ENCODE data around the gene ACBD6.

DNA sequence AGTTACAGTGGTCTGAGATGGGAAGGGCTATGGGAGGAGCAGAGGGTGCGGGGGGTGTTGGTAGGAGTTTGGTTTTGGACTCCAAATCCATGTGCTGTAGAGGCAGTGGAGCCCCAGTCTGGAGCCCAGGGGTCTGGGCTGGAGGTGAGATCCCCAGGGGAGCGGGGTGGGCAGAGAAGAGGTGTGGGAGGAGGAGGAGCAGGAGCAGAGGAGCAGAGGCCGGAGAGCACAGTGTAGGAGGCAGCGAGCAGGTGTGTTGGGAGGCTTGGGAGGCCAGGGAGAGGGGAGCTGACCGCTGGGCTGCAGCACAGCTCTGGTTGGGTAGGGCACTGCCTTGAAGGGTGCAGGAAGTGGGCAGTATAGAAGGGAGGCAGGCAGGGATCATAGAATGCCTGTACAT, 243.4 kb downstream of the ACBD6 start:
- TF ChIP-seq CTCF (conservative IDR thresholded peaks at IDR 0.05; ENCODE audit: low read depth, low read length) = no peak
- TF ChIP-seq POLR2A (IDR thresholded peaks at IDR 0.05; ENCODE audit: low read depth, low read length) = no peak
- TF ChIP-seq MAFK (IDR thresholded peaks at IDR 0.05; ENCODE audit: low read depth, low read length) = no peak
- TF ChIP-seq USF2 (IDR thresholded peaks at IDR 0.05; ENCODE audit: low read depth, low read length) = no peak
- no peak for TF ChIP-seq RAD21 (IDR thresholded peaks at IDR 0.05; ENCODE audit: low read length)
- no peak for TF ChIP-seq CHD1 (IDR thresholded peaks at IDR 0.05; ENCODE audit: low read depth, low read length)
- no peak for TF ChIP-seq NFE2L2 (IDR thresholded peaks at IDR 0.05; ENCODE audit: low read depth, low read length)
- TF ChIP-seq RFX5 (IDR thresholded peaks at IDR 0.05; ENCODE audit: low read depth, low read length) = no peak
- no peak for TF ChIP-seq BHLHE40 (IDR thresholded peaks at IDR 0.05; ENCODE audit: low read depth, low read length)
- no peak for TF ChIP-seq RCOR1 (IDR thresholded peaks at IDR 0.05; ENCODE audit: insufficient replicate concordance, low read length)
